K562 (cell line): Measurements from ENCODE around the gene OLFML3. TPM values are rescaled to one million over a fixed set of nuclear protein-coding genes. Genes with fewer than 3 reads are reported as not detected.

Source experiments
- ATAC-seq: fragments of 200-7000 bp; cut with Tn5 transposase; 3 replicates; pipeline ENCODE4 v1.9.1; 2020; ENCODE audit warnings: moderate library complexity
- BruUV-seq: library from RNA; stranded (reverse); fragments of 400-500 nt; replicated peaks from 2 replicates; lab custom pipeline; 2021; lab: Mats Ljungman, UMichigan
- CTCF ChIA-PET: fragments of 300-600 bp; formaldehyde crosslinking; extraction: SDS; loops from one replicate; lab custom pipeline; 2021; ENCODE audit warnings: low intra/inter-chr PET ratio; lab: Yijun Ruan, JAX
- POLR2A ChIA-PET: fragments of 300-600, 350-650 bp; sonication (Branson Sonifier 250); formaldehyde crosslinking; extraction: SDS; loops from one replicate; lab custom pipeline; 2021; ENCODE audit warnings: antibody characterized with exemption, inconsistent platforms; lab: Yijun Ruan, JAX
- DNase-seq, 4 experiments: peaks; one replicate each; pipeline versions ENCODE4 v3.0.0 to v3.0.0-alpha.2; 2011 to 2018; ENCODE audit warnings: low spot score in 3 of 4, mixed read lengths in 3 of 4; ENCODE audit errors: extremely low read depth in 1 of 4
- FAIRE-seq: peaks from 2 replicates; lab custom pipeline; 2011; peaks lifted over from hg19 to GRCh38; lab: Jason Lieb, UNC
- H2AFZ ChIP-seq: 2 replicates; pipeline ENCODE4 v1.6.0; 2011; ENCODE audit warnings: low read depth, low read length, control low read depth, inconsistent platforms
- H3K27ac ChIP-seq: fragments of 200-600 bp; 3 replicates; pipeline ENCODE4 v1.8.0; 2011; ENCODE audit warnings: low read depth, mild to moderate bottlenecking, control low read depth, inconsistent platforms, low read length, moderate library complexity, mixed read lengths; ENCODE audit errors: extremely low read depth
- H3K27me3 ChIP-seq, 2 experiments: fragments of 300-600 bp in 1 of 2; 2 replicates in 1 of 2; 3 replicates in 1 of 2; pipeline versions ENCODE4 v1.6.0 to v1.8.0; 2011; ENCODE audit warnings: inconsistent platforms in 2 of 2, low read length in 2 of 2, mild to moderate bottlenecking in 1 of 2, mixed read lengths in 1 of 2, moderate library complexity in 1 of 2; ENCODE audit not compliant: control insufficient read depth in 2 of 2, insufficient read depth in 2 of 2
- H3K36me3 ChIP-seq: fragments of 300-600 bp; 3 replicates; pipeline ENCODE4 v1.8.0; 2011; ENCODE audit warnings: mild to moderate bottlenecking, low read length, inconsistent platforms; ENCODE audit not compliant: control insufficient read depth, insufficient read depth
- H3K4me1 ChIP-seq, 2 experiments: fragments of 200-600 bp in 1 of 2; replicated peaks in 1 of 2; 2 replicates in 1 of 2; 3 replicates in 1 of 2; pipeline versions ENCODE4 v1.5.1 to v1.8.0; 2011; ENCODE audit warnings: inconsistent platforms in 2 of 2, low read length in 2 of 2, mild to moderate bottlenecking in 1 of 2, mixed read lengths in 1 of 2, moderate library complexity in 1 of 2; ENCODE audit not compliant: control insufficient read depth in 2 of 2, insufficient read depth in 2 of 2
- H3K4me2 ChIP-seq: 2 replicates; pipeline ENCODE4 v1.6.1; 2011; ENCODE audit warnings: low read length, control low read depth, inconsistent platforms, mixed read lengths; ENCODE audit not compliant: insufficient read depth
- H3K4me3 ChIP-seq: fragments of 200-600 bp; sonication (generic), shearing (Covaris generic); 2 replicates; pipeline ENCODE4 v1.5.1; 2016; ENCODE audit warnings: control low read depth, inconsistent platforms
- H3K79me2 ChIP-seq: fragments of 200-600 bp; 3 replicates; pipeline ENCODE4 v1.8.0; 2011; ENCODE audit warnings: low read length, inconsistent platforms; ENCODE audit not compliant: control insufficient read depth, insufficient read depth
- H3K9ac ChIP-seq, 2 experiments: 2 replicates each; pipeline versions ENCODE4 v1.6.0 to v1.6.1; 2011; ENCODE audit warnings: low read depth in 2 of 2, low read length in 2 of 2, control low read depth in 1 of 2, inconsistent platforms in 1 of 2, mild to moderate bottlenecking in 1 of 2, mixed read lengths in 1 of 2; ENCODE audit not compliant: insufficient read depth in 1 of 2
- H3K9me1 ChIP-seq: one replicate; pipeline ENCODE4 v1.6.0; 2011; ENCODE audit warnings: inconsistent platforms, mild to moderate bottlenecking, low read length, moderate library complexity; ENCODE audit not compliant: control insufficient read depth, insufficient read depth
- H3K9me3 ChIP-seq: replicated peaks from 2 replicates; pipeline ENCODE4 v1.5.1; 2011; ENCODE audit warnings: low read depth, low read length, inconsistent platforms; ENCODE audit not compliant: control insufficient read depth, insufficient read depth
- H4K20me1 ChIP-seq: replicated peaks from 2 replicates; pipeline ENCODE4 v1.6.1; 2011; ENCODE audit warnings: low read length, inconsistent platforms, mixed read lengths; ENCODE audit not compliant: control insufficient read depth, insufficient read depth
- HMGN3 ChIP-seq: IDR thresholded peaks from 2 replicates; pipeline ENCODE4 v1.6.1; 2011; ENCODE audit warnings: borderline replicate concordance, low read depth, mild to moderate bottlenecking, mixed read lengths, low read length; ENCODE audit not compliant: insufficient read length; ENCODE audit errors: extremely low read depth
- L3MBTL2 ChIP-seq: fragments of 450-650 bp; IDR thresholded peaks from 2 replicates; pipeline ENCODE4 v1.6.1; 2016; ENCODE audit warnings: mild to moderate bottlenecking, moderate library complexity
- POLR2G ChIP-seq: fragments of 200-400 bp; formaldehyde crosslinking; IDR thresholded peaks from 2 replicates; pipeline ENCODE4 v1.6.1; 2017; ENCODE audit warnings: low read depth, mild to moderate bottlenecking, antibody characterized with exemption, low read length, moderate library complexity
- RBM22 ChIP-seq: fragments of 200-400 bp; formaldehyde crosslinking; IDR thresholded peaks from 2 replicates; pipeline ENCODE4 v1.6.1; 2018; ENCODE audit warnings: low read length, low read depth; ENCODE audit not compliant: poor library complexity, severe bottlenecking
- RBM25 ChIP-seq: fragments of 200-400 bp; formaldehyde crosslinking; IDR thresholded peaks from 2 replicates; pipeline ENCODE4 v1.6.1; 2018; ENCODE audit warnings: low read length, low read depth, moderate library complexity; ENCODE audit not compliant: severe bottlenecking
- WGBS: fragments of 100-300 bp; shearing (Covaris generic); methylation state at CpG from one replicate; pipeline ENCODE4 v1.1.6; 2016; ENCODE audit warnings: low coverage, mixed read lengths; ENCODE audit not compliant: insufficient coverage; ENCODE audit errors: missing lambda C conversion rate; 5-methylcytosine and 5-hydroxymethylcytosine counted together
- in situ Hi-C: fragments of 300-500 bp; cut with MboI; formaldehyde crosslinking; loops from 4 replicates; pipeline ENCODE4 v1.15.0; 2018; ENCODE audit warnings: inconsistent platforms, mixed read lengths
- intact Hi-C: fragments of 100-400 bp; cut with micrococcal nuclease; formaldehyde crosslinking; loops from 2 replicates; pipeline ENCODE4 v1.14.2; 2022
- polyA plus RNA-seq, 8 experiments: library from polyadenylated mRNA; depleted of rRNA in 4 of 8; stranded (reverse) in 5 of 8; unstranded in 3 of 8; fragments of >200 nt; fragmentation: Nextera tagmentation in 2 of 8; fragmentation: Illumina TruSeq in 1 of 8; extraction: Ambion mirVana in 2 of 8; extraction: Trizol in 1 of 8; gene quantifications; 2 replicates each; pipeline versions ENCODE4 v1.2.1 to v1.2.3, GENCODE V29; 2011 to 2014; ENCODE audit warnings: inconsistent platforms in 1 of 8, missing spikeins in 1 of 8
- total RNA-seq, 7 experiments: library from RNA; depleted of rRNA in 6 of 7; stranded (reverse); fragments of >200 nt in 6 of 7; fragmentation: Illumina TruSeq in 2 of 7; extraction: Trizol in 2 of 7; gene quantifications; 2 replicates each; pipeline versions ENCODE4 v1.2.1 to v1.2.3, GENCODE V29; 2011 to 2021; ENCODE audit warnings: low replicate concordance in 1 of 7
- TF ChIP-seq, protein P1 (sequence below), 3 experiments: fragments of 200-800 bp in 1 of 3; fragments of 250-450 bp in 1 of 3; fragments of 450-650 bp in 1 of 3; sonication (Bioruptor Pico) in 1 of 3; sonication (Bioruptor generic) in 1 of 3; formaldehyde crosslinking in 1 of 3; IDR thresholded peaks; 2 replicates each; pipeline versions ENCODE4 v1.6.1 to v1.8.0; 2016 to 2022; ENCODE audit warnings: mild to moderate bottlenecking in 2 of 3, missing genetic modification characterization in 2 of 3, missing compliant biosample characterization in 1 of 3, moderate library complexity in 1 of 3

OLFML3 gene
- total and polyA plus RNA-seq, 9 of the 15 experiments (the other 6 are each of a cell fraction or from before 2014, with no cell fraction given): 0.07 to 0.13 (median 0.07) TPM; not detected in 6

DNA sequence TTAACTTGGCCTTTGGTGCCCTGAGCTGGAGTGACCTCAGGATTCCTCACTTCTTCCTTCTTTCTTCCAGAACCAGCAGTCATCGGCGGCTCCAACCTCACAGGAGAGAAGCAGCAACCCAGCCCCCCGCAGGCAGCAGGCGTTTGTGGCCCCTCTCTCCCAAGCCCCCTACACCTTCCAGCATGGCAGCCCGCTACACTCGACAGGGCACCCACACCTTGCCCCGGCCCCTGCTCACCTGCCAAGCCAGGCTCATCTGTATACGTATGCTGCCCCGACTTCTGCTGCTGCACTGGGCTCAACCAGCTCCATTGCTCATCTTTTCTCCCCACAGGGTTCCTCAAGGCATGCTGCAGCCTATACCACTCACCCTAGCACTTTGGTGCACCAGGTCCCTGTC, 6.3 kb upstream of the OLFML3 start:
- no peak overlapping the region for H3K4me3 ChIP-seq
- intact Hi-C loops: loop anchor here (10.0 kb wide), 3 partner anchors 132 to 288 kb away; no protein-coding TSS in a partner anchor
- H3K9me3 ChIP-seq: no peaks in the 10 kb centered on the region
- no peaks in the 10 kb centered on the region for H3K27me3 ChIP-seq
- 90% methylated on average over 7 of the region's 9 CpGs for WGBS
- CTCF ChIA-PET: no interaction called here
- no peak overlapping the region for H3K9ac ChIP-seq
- BruUV-seq: no TSS peak
- H3K79me2 ChIP-seq: no peaks in the 10 kb centered on the region
- no peaks in the 10 kb centered on the region for H3K9me1 ChIP-seq
- H3K36me3 ChIP-seq: peaks cover 73% of the 10 kb centered on the region; the same call in 2 of the 3 replicates
- DNase-seq: no peak
- TF ChIP-seq POLR2G: peak; percentile 53
- no peak for TF ChIP-seq HMGN3
- TF ChIP-seq RBM25: no peak
- peak; percentile 55 for TF ChIP-seq RBM22
- TF ChIP-seq L3MBTL2: no peak
- TF ChIP-seq, protein P1, sequence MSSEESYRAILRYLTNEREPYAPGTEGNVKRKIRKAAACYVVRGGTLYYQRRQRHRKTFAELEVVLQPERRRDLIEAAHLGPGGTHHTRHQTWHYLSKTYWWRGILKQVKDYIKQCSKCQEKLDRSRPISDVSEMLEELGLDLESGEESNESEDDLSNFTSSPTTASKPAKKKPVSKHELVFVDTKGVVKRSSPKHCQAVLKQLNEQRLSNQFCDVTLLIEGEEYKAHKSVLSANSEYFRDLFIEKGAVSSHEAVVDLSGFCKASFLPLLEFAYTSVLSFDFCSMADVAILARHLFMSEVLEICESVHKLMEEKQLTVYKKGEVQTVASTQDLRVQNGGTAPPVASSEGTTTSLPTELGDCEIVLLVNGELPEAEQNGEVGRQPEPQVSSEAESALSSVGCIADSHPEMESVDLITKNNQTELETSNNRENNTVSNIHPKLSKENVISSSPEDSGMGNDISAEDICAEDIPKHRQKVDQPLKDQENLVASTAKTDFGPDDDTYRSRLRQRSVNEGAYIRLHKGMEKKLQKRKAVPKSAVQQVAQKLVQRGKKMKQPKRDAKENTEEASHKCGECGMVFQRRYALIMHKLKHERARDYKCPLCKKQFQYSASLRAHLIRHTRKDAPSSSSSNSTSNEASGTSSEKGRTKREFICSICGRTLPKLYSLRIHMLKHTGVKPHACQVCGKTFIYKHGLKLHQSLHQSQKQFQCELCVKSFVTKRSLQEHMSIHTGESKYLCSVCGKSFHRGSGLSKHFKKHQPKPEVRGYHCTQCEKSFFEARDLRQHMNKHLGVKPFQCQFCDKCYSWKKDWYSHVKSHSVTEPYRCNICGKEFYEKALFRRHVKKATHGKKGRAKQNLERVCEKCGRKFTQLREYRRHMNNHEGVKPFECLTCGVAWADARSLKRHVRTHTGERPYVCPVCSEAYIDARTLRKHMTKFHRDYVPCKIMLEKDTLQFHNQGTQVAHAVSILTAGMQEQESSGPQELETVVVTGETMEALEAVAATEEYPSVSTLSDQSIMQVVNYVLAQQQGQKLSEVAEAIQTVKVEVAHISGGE (CRISPR knock-in tag; IDR thresholded peaks at IDR 0.05): peak in 1 of 3 experiments; percentile 5; a peak in 1 of 6 replicates
- TF ChIP-seq, all 486 proteins: peak for 3
- FAIRE-seq (no peak), ATAC-seq (no peak)
- POLR2A ChIA-PET: no interaction called here
- in situ Hi-C loops: no loop called here
- no peaks in the 10 kb centered on the region for H3K4me1 ChIP-seq
- H4K20me1 ChIP-seq: no peaks in the 10 kb centered on the region
- no peak overlapping the region for H3K4me2 ChIP-seq
- no peak overlapping the region for H2AFZ ChIP-seq
- H3K27ac ChIP-seq: no peak overlapping the region
